HL-60 (cell line): ENCODE results near the gene MBD5.

ENCODE experiments used
- DNase-seq, 2 experiments: peaks; one replicate each; pipeline ENCODE4 v3.0.0-alpha.2; 2010 to 2020; ENCODE audit warnings: low read depth in 1 of 2, low spot score in 1 of 2
- H3K27ac ChIP-seq: fragments of 250-450 bp; sonication (Bioruptor Pico); replicated peaks from 2 replicates; pipeline ENCODE4 v1.5.1; 2020; ENCODE audit warnings: mild to moderate bottlenecking, moderate library complexity
- H3K27me3 ChIP-seq: fragments of 250-450 bp; sonication (Bioruptor Pico); 2 replicates; pipeline ENCODE4 v1.5.1; 2021; ENCODE audit warnings: mild to moderate bottlenecking, moderate library complexity; ENCODE audit not compliant: insufficient read depth, poor library complexity, severe bottlenecking
- H3K4me3 ChIP-seq: replicated peaks from 2 replicates; pipeline ENCODE4 v1.5.1; 2011; ENCODE audit warnings: mild to moderate bottlenecking, control low read depth, low read length; ENCODE audit not compliant: insufficient read depth
- GABPA ChIP-seq: IDR thresholded peaks from 2 replicates; pipeline ENCODE4 v1.6.1; 2012; ENCODE audit warnings: low read depth
- POLR2AphosphoS5 ChIP-seq: IDR thresholded peaks from 2 replicates; pipeline ENCODE4 v1.6.1; 2012; ENCODE audit warnings: low read depth
- SPI1 ChIP-seq: IDR thresholded peaks from 2 replicates; pipeline ENCODE4 v1.6.1; 2012; ENCODE audit warnings: low read depth, mild to moderate bottlenecking, borderline replicate concordance
- TF ChIP-seq, protein P1 (sequence below): IDR thresholded peaks from one replicate; pipeline ENCODE4 v1.5.1; 2011; ENCODE audit warnings: low read length, control low read depth, inconsistent platforms; ENCODE audit not compliant: insufficient read depth
- TF ChIP-seq, protein P2 (sequence below): IDR thresholded peaks from 2 replicates; pipeline ENCODE4 v1.6.1; 2012; ENCODE audit warnings: low read depth; ENCODE audit not compliant: insufficient replicate concordance

The MBD5 gene

DNA sequence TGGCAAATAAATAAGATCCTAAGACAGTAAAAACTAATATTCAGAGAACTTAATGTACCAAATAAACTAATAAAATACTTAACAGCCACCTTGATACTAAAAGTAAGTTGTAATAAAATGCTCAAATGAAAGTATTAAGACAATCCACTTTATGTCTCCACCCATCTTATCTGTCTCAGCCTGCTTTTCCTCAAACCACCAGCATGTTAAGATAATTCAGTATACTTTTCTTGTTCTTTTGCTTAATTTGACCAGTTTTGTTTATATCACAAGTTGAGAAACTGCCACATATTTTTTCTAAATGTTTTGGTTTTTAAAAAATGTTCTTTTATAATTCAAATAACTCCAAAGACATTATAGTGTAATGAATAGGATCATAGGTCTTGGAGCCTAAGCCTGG lies 142.0 kb downstream of the MBD5 start:
- DNase-seq = no peak
- H3K27me3 ChIP-seq = no peaks in the 10 kb centered on the region
- no peak overlapping the region for H3K27ac ChIP-seq
- no peak overlapping the region for H3K4me3 ChIP-seq
- TF ChIP-seq GABPA (no peak), SPI1 (no peak), POLR2AphosphoS5 (no peak)
- TF ChIP-seq, protein P1, sequence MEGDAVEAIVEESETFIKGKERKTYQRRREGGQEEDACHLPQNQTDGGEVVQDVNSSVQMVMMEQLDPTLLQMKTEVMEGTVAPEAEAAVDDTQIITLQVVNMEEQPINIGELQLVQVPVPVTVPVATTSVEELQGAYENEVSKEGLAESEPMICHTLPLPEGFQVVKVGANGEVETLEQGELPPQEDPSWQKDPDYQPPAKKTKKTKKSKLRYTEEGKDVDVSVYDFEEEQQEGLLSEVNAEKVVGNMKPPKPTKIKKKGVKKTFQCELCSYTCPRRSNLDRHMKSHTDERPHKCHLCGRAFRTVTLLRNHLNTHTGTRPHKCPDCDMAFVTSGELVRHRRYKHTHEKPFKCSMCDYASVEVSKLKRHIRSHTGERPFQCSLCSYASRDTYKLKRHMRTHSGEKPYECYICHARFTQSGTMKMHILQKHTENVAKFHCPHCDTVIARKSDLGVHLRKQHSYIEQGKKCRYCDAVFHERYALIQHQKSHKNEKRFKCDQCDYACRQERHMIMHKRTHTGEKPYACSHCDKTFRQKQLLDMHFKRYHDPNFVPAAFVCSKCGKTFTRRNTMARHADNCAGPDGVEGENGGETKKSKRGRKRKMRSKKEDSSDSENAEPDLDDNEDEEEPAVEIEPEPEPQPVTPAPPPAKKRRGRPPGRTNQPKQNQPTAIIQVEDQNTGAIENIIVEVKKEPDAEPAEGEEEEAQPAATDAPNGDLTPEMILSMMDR = no peak
- TF ChIP-seq, protein P2, sequence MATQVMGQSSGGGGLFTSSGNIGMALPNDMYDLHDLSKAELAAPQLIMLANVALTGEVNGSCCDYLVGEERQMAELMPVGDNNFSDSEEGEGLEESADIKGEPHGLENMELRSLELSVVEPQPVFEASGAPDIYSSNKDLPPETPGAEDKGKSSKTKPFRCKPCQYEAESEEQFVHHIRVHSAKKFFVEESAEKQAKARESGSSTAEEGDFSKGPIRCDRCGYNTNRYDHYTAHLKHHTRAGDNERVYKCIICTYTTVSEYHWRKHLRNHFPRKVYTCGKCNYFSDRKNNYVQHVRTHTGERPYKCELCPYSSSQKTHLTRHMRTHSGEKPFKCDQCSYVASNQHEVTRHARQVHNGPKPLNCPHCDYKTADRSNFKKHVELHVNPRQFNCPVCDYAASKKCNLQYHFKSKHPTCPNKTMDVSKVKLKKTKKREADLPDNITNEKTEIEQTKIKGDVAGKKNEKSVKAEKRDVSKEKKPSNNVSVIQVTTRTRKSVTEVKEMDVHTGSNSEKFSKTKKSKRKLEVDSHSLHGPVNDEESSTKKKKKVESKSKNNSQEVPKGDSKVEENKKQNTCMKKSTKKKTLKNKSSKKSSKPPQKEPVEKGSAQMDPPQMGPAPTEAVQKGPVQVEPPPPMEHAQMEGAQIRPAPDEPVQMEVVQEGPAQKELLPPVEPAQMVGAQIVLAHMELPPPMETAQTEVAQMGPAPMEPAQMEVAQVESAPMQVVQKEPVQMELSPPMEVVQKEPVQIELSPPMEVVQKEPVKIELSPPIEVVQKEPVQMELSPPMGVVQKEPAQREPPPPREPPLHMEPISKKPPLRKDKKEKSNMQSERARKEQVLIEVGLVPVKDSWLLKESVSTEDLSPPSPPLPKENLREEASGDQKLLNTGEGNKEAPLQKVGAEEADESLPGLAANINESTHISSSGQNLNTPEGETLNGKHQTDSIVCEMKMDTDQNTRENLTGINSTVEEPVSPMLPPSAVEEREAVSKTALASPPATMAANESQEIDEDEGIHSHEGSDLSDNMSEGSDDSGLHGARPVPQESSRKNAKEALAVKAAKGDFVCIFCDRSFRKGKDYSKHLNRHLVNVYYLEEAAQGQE = no peak

DNA sequence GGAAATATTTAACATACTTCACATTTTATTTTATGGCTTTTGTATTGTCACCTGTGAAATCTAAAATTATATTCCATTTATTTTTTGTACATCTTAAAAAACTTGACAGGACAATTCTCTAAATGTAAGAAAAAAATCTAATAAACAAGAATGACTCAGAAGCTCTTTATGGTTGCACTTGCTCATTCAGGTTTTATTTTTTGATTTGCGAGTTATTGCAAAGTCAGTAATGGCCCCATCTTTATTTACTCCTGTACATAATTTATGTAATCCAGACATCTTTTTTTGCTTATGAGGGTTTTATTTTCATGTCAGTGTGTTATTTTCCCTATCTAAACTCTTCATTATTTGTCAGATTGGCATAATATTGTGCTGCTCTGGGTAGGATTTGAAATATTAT lies 145.1 kb downstream of the MBD5 start:
- Histone ChIP-seq H3K27ac (no peak overlapping the region), H3K27me3 (no peaks in the 10 kb centered on the region), H3K4me3 (no peak overlapping the region)
- TF ChIP-seq, protein P2 = no peak
- TF ChIP-seq, protein P1 = no peak
- TF ChIP-seq GABPA = no peak
- no peak for TF ChIP-seq SPI1
- no peak for TF ChIP-seq POLR2AphosphoS5
- no peak for DNase-seq

DNA sequence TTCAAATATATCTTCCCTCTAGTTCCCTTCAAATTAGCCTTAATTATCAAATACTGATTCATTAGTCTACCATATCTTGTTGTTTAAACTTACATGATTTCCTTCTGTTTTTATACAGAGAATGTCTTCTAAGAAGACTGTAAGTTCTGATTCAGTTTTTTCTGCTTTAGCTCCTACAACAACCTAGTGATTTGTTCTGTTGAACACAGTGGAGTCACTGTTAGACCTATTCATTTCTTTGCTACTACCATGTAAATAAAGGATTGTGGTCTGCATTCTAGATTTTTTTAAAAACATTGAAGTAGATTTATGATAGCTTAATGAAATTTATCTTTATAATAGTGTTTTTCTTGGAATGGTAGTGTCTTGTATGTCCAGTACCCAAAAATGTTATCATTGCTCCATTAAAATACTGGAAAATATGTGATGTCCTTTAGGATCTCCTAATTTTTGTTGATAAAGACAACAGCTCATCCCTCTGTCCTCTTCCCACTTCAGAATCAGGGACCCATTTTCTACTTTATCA lies 146.4 kb downstream of the MBD5 start:
- H3K27ac ChIP-seq = no peak overlapping the region
- H3K4me3 ChIP-seq = no peak overlapping the region
- TF ChIP-seq, protein P1 = no peak
- TF ChIP-seq SPI1 (no peak), POLR2AphosphoS5 (no peak), GABPA (no peak)
- TF ChIP-seq, protein P2 = no peak
- H3K27me3 ChIP-seq = no peaks in the 10 kb centered on the region
- no peak for DNase-seq
